Measurements from ENCODE around the gene ZMPSTE24.

ZMPSTE24 gene

DNA sequence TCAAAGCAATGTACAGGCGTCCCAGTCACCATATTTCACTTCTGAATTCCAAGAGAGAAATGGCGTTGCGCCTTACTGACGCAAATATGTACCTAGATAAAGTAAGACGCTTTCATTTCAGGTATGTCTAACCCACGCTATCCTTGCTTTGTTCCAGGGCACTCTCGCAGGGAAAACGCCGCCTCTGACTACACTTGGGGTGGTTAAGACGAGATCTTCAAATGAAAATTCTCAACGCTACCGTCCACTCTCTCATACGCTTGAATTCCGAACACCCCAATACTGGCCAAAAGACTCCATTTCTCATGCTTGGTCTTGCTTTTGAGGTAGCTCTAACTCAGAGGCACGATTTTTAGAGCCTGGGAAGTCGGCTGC lies 736 bp upstream of the ZMPSTE24 start:
- peaks cover 62% of the 10 kb centered on the region for H3K79me2 ChIP-seq (ENCODE audit: control insufficient read depth, low read length)
- H3K4me3 ChIP-seq (ENCODE audit: low read length): peak overlapping the region; percentile 99
- H3K9me2 ChIP-seq (replicated peaks; ENCODE audit: control insufficient read depth, low read length): no peaks in the 10 kb centered on the region
- peaks cover 11% of the 10 kb centered on the region for H3K4me1 ChIP-seq (ENCODE audit: control insufficient read depth, low read length)
- TF ChIP-seq, protein P1, sequence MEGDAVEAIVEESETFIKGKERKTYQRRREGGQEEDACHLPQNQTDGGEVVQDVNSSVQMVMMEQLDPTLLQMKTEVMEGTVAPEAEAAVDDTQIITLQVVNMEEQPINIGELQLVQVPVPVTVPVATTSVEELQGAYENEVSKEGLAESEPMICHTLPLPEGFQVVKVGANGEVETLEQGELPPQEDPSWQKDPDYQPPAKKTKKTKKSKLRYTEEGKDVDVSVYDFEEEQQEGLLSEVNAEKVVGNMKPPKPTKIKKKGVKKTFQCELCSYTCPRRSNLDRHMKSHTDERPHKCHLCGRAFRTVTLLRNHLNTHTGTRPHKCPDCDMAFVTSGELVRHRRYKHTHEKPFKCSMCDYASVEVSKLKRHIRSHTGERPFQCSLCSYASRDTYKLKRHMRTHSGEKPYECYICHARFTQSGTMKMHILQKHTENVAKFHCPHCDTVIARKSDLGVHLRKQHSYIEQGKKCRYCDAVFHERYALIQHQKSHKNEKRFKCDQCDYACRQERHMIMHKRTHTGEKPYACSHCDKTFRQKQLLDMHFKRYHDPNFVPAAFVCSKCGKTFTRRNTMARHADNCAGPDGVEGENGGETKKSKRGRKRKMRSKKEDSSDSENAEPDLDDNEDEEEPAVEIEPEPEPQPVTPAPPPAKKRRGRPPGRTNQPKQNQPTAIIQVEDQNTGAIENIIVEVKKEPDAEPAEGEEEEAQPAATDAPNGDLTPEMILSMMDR (IDR thresholded peaks at IDR 0.05; ENCODE audit: low read depth, low read length, poor library complexity, severe bottlenecking): no peak
- no peak for TF ChIP-seq EZH2phosphoT487 (IDR thresholded peaks at IDR 0.05; ENCODE audit: borderline replicate concordance, low read length)
- no peaks in the 10 kb centered on the region for H3K9me3 ChIP-seq (ENCODE audit: control insufficient read depth, insufficient read depth, low read length)
- peak overlapping the region; percentile 77 for H3K4me2 ChIP-seq (ENCODE audit: low read length)
- H4K20me1 ChIP-seq (ENCODE audit: control insufficient read depth, insufficient read depth, low read depth, low read length): no peaks in the 10 kb centered on the region
- peaks cover 34% of the 10 kb centered on the region for H3K36me3 ChIP-seq (ENCODE audit: control insufficient read depth, low read length)
- H3F3A ChIP-seq (ENCODE audit: control insufficient read depth, insufficient read depth): peaks cover 3% of the 10 kb centered on the region
- H3K27me3 ChIP-seq (ENCODE audit: control insufficient read depth, low read length): no peaks in the 10 kb centered on the region
- peak overlapping the region; percentile 90 for H3K27ac ChIP-seq (ENCODE audit: low read depth, low read length)

DNA sequence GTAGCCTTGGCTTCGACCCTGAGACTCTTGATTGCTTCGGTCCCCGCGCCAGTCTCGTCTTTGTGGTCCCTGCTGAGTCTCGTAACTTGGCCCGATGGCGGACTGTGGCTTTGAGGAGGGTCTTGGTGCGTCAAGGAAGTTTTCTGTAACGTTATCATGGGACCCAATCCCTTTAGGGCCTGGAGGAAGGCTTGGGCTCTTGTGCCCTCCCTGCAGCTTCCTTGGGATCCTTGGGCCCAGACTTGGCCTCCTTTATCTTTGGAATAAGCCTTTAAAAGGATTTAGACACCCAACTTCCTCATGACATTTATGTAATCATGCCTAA lies 371 bp downstream of the ZMPSTE24 start:
- H3K4me2 ChIP-seq (ENCODE audit: low read length): peak overlapping the region; percentile 70
- no peaks in the 10 kb centered on the region for H3K9me3 ChIP-seq (ENCODE audit: control insufficient read depth, insufficient read depth, low read length)
- peaks cover 44% of the 10 kb centered on the region for H3K36me3 ChIP-seq (ENCODE audit: control insufficient read depth, low read length)
- H3K27me3 ChIP-seq (ENCODE audit: control insufficient read depth, low read length): no peaks in the 10 kb centered on the region
- TF ChIP-seq EZH2phosphoT487 (IDR thresholded peaks at IDR 0.05; ENCODE audit: borderline replicate concordance, low read length): no peak
- TF ChIP-seq, protein P1 (IDR thresholded peaks at IDR 0.05; ENCODE audit: low read depth, low read length, poor library complexity, severe bottlenecking): no peak
- peak overlapping the region; percentile 99 for H3K4me3 ChIP-seq (ENCODE audit: low read length)
- peak overlapping the region; percentile 33 for H3K27ac ChIP-seq (ENCODE audit: low read depth, low read length)
- H4K20me1 ChIP-seq (ENCODE audit: control insufficient read depth, insufficient read depth, low read depth, low read length): no peaks in the 10 kb centered on the region
- peaks cover 3% of the 10 kb centered on the region for H3F3A ChIP-seq (ENCODE audit: control insufficient read depth, insufficient read depth)
- H3K9me2 ChIP-seq (replicated peaks; ENCODE audit: control insufficient read depth, low read length): no peaks in the 10 kb centered on the region
- peaks cover 71% of the 10 kb centered on the region for H3K79me2 ChIP-seq (ENCODE audit: control insufficient read depth, low read length)
- peaks cover 11% of the 10 kb centered on the region for H3K4me1 ChIP-seq (ENCODE audit: control insufficient read depth, low read length)

DNA sequence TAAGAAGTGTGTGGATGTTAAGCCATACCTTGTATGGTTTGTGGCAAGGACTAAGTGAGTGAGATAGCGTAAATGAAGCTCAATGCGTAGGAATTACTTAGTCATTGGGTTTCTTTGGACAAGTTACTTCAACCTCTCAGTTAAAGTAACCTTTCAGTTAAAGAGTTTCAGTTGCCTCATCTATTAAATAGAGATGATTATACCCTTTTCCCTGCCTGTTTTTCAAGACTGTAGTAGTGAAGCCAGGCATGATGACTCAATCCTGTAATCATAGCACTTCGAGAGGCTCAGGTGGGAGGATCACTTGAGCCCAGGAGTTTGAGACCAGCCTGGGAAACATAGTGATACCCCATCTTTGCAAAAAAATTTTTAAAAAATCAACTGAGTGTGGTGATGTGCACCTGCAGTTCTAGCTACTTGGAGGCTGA lies 6.3 kb downstream of the ZMPSTE24 start:
- H4K20me1 ChIP-seq (ENCODE audit: control insufficient read depth, insufficient read depth, low read depth, low read length): no peaks in the 10 kb centered on the region
- no peak overlapping the region for H3K4me2 ChIP-seq (ENCODE audit: low read length)
- no peak overlapping the region for H3K27ac ChIP-seq (ENCODE audit: low read depth, low read length)
- H3K27me3 ChIP-seq (ENCODE audit: control insufficient read depth, low read length): no peaks in the 10 kb centered on the region
- no peaks in the 10 kb centered on the region for H3K4me1 ChIP-seq (ENCODE audit: control insufficient read depth, low read length)
- peaks cover 79% of the 10 kb centered on the region for H3K36me3 ChIP-seq (ENCODE audit: control insufficient read depth, low read length)
- no peak for TF ChIP-seq EZH2phosphoT487 (IDR thresholded peaks at IDR 0.05; ENCODE audit: borderline replicate concordance, low read length)
- TF ChIP-seq, protein P1 (IDR thresholded peaks at IDR 0.05; ENCODE audit: low read depth, low read length, poor library complexity, severe bottlenecking): no peak
- no peaks in the 10 kb centered on the region for H3K9me2 ChIP-seq (replicated peaks; ENCODE audit: control insufficient read depth, low read length)
- H3K79me2 ChIP-seq (ENCODE audit: control insufficient read depth, low read length): peaks cover 59% of the 10 kb centered on the region
- H3K9me3 ChIP-seq (ENCODE audit: control insufficient read depth, insufficient read depth, low read length): no peaks in the 10 kb centered on the region
- no peak overlapping the region for H3K4me3 ChIP-seq (ENCODE audit: low read length)
- H3F3A ChIP-seq (ENCODE audit: control insufficient read depth, insufficient read depth): peaks cover 3% of the 10 kb centered on the region; the same call in 1 of the 2 replicates
